Measurements from ENCODE around the gene BLNK. TPM values are rescaled to one million over a fixed set of nuclear protein-coding genes. Genes with fewer than 3 reads are reported as not detected.

Gene BLNK
- total and polyA plus RNA-seq, 2 experiments from 2014 or later: not detected

GRCh38 chr10:96188916-96189315 is 82.5 kb downstream of the BLNK start:
- no peak for TF ChIP-seq EZH2phosphoT487 (IDR thresholded peaks at IDR 0.05; ENCODE audit: insufficient read depth, low read depth)
- no peak for TF ChIP-seq EZH2 (IDR thresholded peaks at IDR 0.05; ENCODE audit: insufficient read depth, poor library complexity, severe bottlenecking)
- H4K20me1 ChIP-seq (ENCODE audit: insufficient read depth): no peaks in the 10 kb centered on the region
- no peak overlapping the region for H3K27ac ChIP-seq
- no peaks in the 10 kb centered on the region for H3F3A ChIP-seq (ENCODE audit: insufficient read depth)
- no peak overlapping the region for H3K4me3 ChIP-seq
- no peaks in the 10 kb centered on the region for H3K4me1 ChIP-seq (ENCODE audit: insufficient read depth)
- in situ Hi-C loops (cut with MboI): no loop called here
- no peak overlapping the region for H2AFZ ChIP-seq
- 41 to 65% methylated on average over 1 of the region's 1 CpG for WGBS, 2 experiments (ENCODE audit: low coverage in 1 of 2, low lambda C conversion rate in 2 of 2, missing lambda C conversion rate in 2 of 2)
- peak; percentile 20 for DNase-seq
- H3K9me3 ChIP-seq (ENCODE audit: low read depth): no peaks in the 10 kb centered on the region
- H3K4me2 ChIP-seq (ENCODE audit: unreplicated experiment): no peak overlapping the region
- no peaks in the 10 kb centered on the region for H3K36me3 ChIP-seq (ENCODE audit: low read depth)
- H3K79me2 ChIP-seq (ENCODE audit: insufficient read depth): no peaks in the 10 kb centered on the region
- no peaks in the 10 kb centered on the region for H3K9me2 ChIP-seq (ENCODE audit: insufficient read depth)
- no peaks in the 10 kb centered on the region for H3K27me3 ChIP-seq (replicated peaks; ENCODE audit: insufficient read depth)
- H3K9ac ChIP-seq: no peak overlapping the region

GRCh38 chr10:96188421-96188820 is 82.9 kb downstream of the BLNK start:
- DNase-seq: peak; percentile 19
- Histone ChIP-seq H3K9me2 (ENCODE audit: insufficient read depth) (no peaks in the 10 kb centered on the region), H3K9ac (no peak overlapping the region), H3K27me3 (replicated peaks; ENCODE audit: insufficient read depth) (no peaks in the 10 kb centered on the region), H3K36me3 (ENCODE audit: low read depth) (no peaks in the 10 kb centered on the region), H4K20me1 (ENCODE audit: insufficient read depth) (no peaks in the 10 kb centered on the region), H3K4me2 (ENCODE audit: unreplicated experiment) (no peak overlapping the region), H3K4me1 (ENCODE audit: insufficient read depth) (no peaks in the 10 kb centered on the region), H3K9me3 (ENCODE audit: low read depth) (no peaks in the 10 kb centered on the region), H3K79me2 (ENCODE audit: insufficient read depth) (no peaks in the 10 kb centered on the region), H2AFZ (no peak overlapping the region), H3K4me3 (no peak overlapping the region), H3F3A (ENCODE audit: insufficient read depth) (no peaks in the 10 kb centered on the region), H3K27ac (no peak overlapping the region)
- in situ Hi-C loops (cut with MboI): no loop called here
- 18 to 31% methylated on average over 2 of the region's 2 CpGs for WGBS, 2 experiments (ENCODE audit: low coverage in 1 of 2, low lambda C conversion rate in 2 of 2, missing lambda C conversion rate in 2 of 2)
- TF ChIP-seq EZH2phosphoT487 (IDR thresholded peaks at IDR 0.05; ENCODE audit: insufficient read depth, low read depth): no peak
- TF ChIP-seq EZH2 (IDR thresholded peaks at IDR 0.05; ENCODE audit: insufficient read depth, poor library complexity, severe bottlenecking): no peak

- Histone ChIP-seq H3K27me3 (replicated peaks; ENCODE audit: insufficient read depth) (no peaks in the 10 kb centered on the region), H3K9me2 (ENCODE audit: insufficient read depth) (no peaks in the 10 kb centered on the region), H3K9me3 (ENCODE audit: low read depth) (no peaks in the 10 kb centered on the region), H3K4me3 (no peak overlapping the region), H3K4me1 (ENCODE audit: insufficient read depth) (no peaks in the 10 kb centered on the region), H3K36me3 (ENCODE audit: low read depth) (no peaks in the 10 kb centered on the region), H3F3A (ENCODE audit: insufficient read depth) (no peaks in the 10 kb centered on the region), H3K79me2 (ENCODE audit: insufficient read depth) (no peaks in the 10 kb centered on the region), H2AFZ (no peak overlapping the region), H4K20me1 (ENCODE audit: insufficient read depth) (no peaks in the 10 kb centered on the region), H3K4me2 (ENCODE audit: unreplicated experiment) (no peak overlapping the region), H3K9ac (no peak overlapping the region), H3K27ac (no peak overlapping the region)
- TF ChIP-seq EZH2phosphoT487 (IDR thresholded peaks at IDR 0.05; ENCODE audit: insufficient read depth, low read depth) (no peak), EZH2 (IDR thresholded peaks at IDR 0.05; ENCODE audit: insufficient read depth, poor library complexity, severe bottlenecking) (no peak)
- peak; percentile 9 for DNase-seq
- in situ Hi-C loops (cut with MboI): no loop called here
- WGBS, 2 experiments (ENCODE audit: low coverage in 1 of 2, low lambda C conversion rate in 2 of 2, missing lambda C conversion rate in 2 of 2): 79 to 85% methylated on average over 1 of the region's 1 CpG
These were observed 94.4 kb downstream of the BLNK start for GRCh38 chr10:96176985-96177384.

GRCh38 chr10:96172666-96173065 is 98.7 kb downstream of the BLNK start:
- in situ Hi-C loops (cut with MboI): no loop called here
- Histone ChIP-seq H3K27me3 (replicated peaks; ENCODE audit: insufficient read depth) (no peaks in the 10 kb centered on the region), H2AFZ (no peak overlapping the region), H3K4me2 (ENCODE audit: unreplicated experiment) (no peak overlapping the region), H3K4me1 (ENCODE audit: insufficient read depth) (no peaks in the 10 kb centered on the region), H3F3A (ENCODE audit: insufficient read depth) (no peaks in the 10 kb centered on the region), H3K9ac (no peak overlapping the region), H3K79me2 (ENCODE audit: insufficient read depth) (no peaks in the 10 kb centered on the region), H3K27ac (no peak overlapping the region), H4K20me1 (ENCODE audit: insufficient read depth) (no peaks in the 10 kb centered on the region), H3K4me3 (no peak overlapping the region), H3K9me2 (ENCODE audit: insufficient read depth) (no peaks in the 10 kb centered on the region), H3K36me3 (ENCODE audit: low read depth) (no peaks in the 10 kb centered on the region), H3K9me3 (ENCODE audit: low read depth) (no peaks in the 10 kb centered on the region)
- no peak for DNase-seq
- WGBS, 2 experiments (ENCODE audit: low coverage in 1 of 2, low lambda C conversion rate in 2 of 2, missing lambda C conversion rate in 2 of 2): 71 to 85% methylated on average over 1 of the region's 1 CpG
- TF ChIP-seq EZH2phosphoT487 (IDR thresholded peaks at IDR 0.05; ENCODE audit: insufficient read depth, low read depth) (no peak), EZH2 (IDR thresholded peaks at IDR 0.05; ENCODE audit: insufficient read depth, poor library complexity, severe bottlenecking) (no peak)

GRCh38 chr10:96170230-96170629 is 101.1 kb downstream of the BLNK start:
- no peak for DNase-seq
- no peaks in the 10 kb centered on the region for H3K36me3 ChIP-seq (ENCODE audit: low read depth)

More at GRCh38 chr10:96170230-96170629, 101.1 kb downstream of the BLNK start:
- H3K4me3 ChIP-seq: no peak overlapping the region
- no peaks in the 10 kb centered on the region for H3K9me2 ChIP-seq (ENCODE audit: insufficient read depth)
- H2AFZ ChIP-seq: no peak overlapping the region
- in situ Hi-C loops (cut with MboI): no loop called here
- no peaks in the 10 kb centered on the region for H3K4me1 ChIP-seq (ENCODE audit: insufficient read depth)
- no peak overlapping the region for H3K4me2 ChIP-seq (ENCODE audit: unreplicated experiment)
- TF ChIP-seq EZH2 (IDR thresholded peaks at IDR 0.05; ENCODE audit: insufficient read depth, poor library complexity, severe bottlenecking) (no peak), EZH2phosphoT487 (IDR thresholded peaks at IDR 0.05; ENCODE audit: insufficient read depth, low read depth) (no peak)
- H4K20me1 ChIP-seq (ENCODE audit: insufficient read depth): no peaks in the 10 kb centered on the region
- no peak overlapping the region for H3K9ac ChIP-seq
- no peaks in the 10 kb centered on the region for H3K27me3 ChIP-seq (replicated peaks; ENCODE audit: insufficient read depth)
- no peaks in the 10 kb centered on the region for H3K79me2 ChIP-seq (ENCODE audit: insufficient read depth)
- H3F3A ChIP-seq (ENCODE audit: insufficient read depth): no peaks in the 10 kb centered on the region
- no peak overlapping the region for H3K27ac ChIP-seq
- no peaks in the 10 kb centered on the region for H3K9me3 ChIP-seq (ENCODE audit: low read depth)

Data from GM23248 (cell line).